Measurements from ENCODE around the gene SCARF1. TPM values are rescaled to one million over a fixed set of nuclear protein-coding genes. Genes with fewer than 3 reads are reported as not detected.
A peak's percentile ranks its signal among the peaks of the same experiment; 100 is the strongest.
"Not testable (repeated sequence)": the region's sequence is repeated elsewhere in the genome, so short reads cannot be mapped to it uniquely, and the experiment has no call there.

SCARF1 gene
- total RNA-seq, 1 donor from 2014 or later: 0.42 TPM

- no peaks in the 10 kb centered on the region for H3K27me3 Mint-ChIP-seq (ENCODE audit: low read depth)
- TF ChIP-seq CTCF (conservative IDR thresholded peaks at IDR 0.05): no peak
- peaks cover 30% of the 10 kb centered on the region for H3K4me1 Mint-ChIP-seq
- H3K9me3 Mint-ChIP-seq: peaks cover 2% of the 10 kb centered on the region
- peaks cover 34% of the 10 kb centered on the region for H3K36me3 Mint-ChIP-seq (ENCODE audit: low read depth)
- peak within 1 kb of the TSS; percentile 91 for H3K27ac Mint-ChIP-seq (ENCODE audit: unreplicated experiment)
- DNase-seq (ENCODE audit: low read depth, low spot score): peak; percentile 97
- H3K4me3 Mint-ChIP-seq: peak within 1 kb of the TSS; percentile 98
Measured at GRCh38 chr17:1684378-1685189, 39.1 kb upstream of the SCARF1 start, which contains the start of gene PRPF8. Gene PRPF8, minus strand, starts transcription at chr17:1684867. Its CDS starts 296 bp downstream, at chr17:1684571.

DNA sequence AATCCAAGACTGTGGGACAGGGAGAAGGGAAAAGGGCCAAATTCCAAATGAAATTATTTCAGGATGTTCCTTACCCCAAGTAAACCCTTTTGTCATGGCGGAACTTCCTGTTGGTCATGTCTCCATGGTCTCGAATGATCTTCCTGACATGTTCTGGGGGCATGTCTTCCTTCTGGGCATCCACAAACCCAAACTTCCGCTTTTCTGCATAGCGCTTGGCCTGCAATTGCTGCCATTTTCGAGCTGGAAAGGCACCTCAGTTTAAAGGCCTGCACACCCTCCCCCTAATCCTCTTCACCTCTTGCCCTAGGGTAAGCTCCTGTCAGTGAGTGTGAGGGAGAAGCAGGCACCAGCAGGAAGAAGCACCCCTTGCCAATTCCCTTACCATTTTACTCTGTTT lies 37.9 kb upstream of the SCARF1 start:
- H3K36me3 Mint-ChIP-seq (ENCODE audit: low read depth): peaks cover 39% of the 10 kb centered on the region
- peak overlapping the region; percentile 98 for H3K4me3 Mint-ChIP-seq
- no peaks in the 10 kb centered on the region for H3K27me3 Mint-ChIP-seq (ENCODE audit: low read depth)
- H3K4me1 Mint-ChIP-seq: peaks cover 30% of the 10 kb centered on the region
- DNase-seq (ENCODE audit: low read depth, low spot score): no peak
- H3K9me3 Mint-ChIP-seq: peaks cover 2% of the 10 kb centered on the region
- H3K27ac Mint-ChIP-seq (ENCODE audit: unreplicated experiment): peak overlapping the region; percentile 52
- no peak for TF ChIP-seq CTCF (conservative IDR thresholded peaks at IDR 0.05)

GRCh38 chr17:1676401-1676800 lies 30.9 kb upstream of the SCARF1 start:
- DNase-seq (ENCODE audit: low read depth, low spot score): no peak
- TF ChIP-seq CTCF (conservative IDR thresholded peaks at IDR 0.05): no peak
- H3K4me1 Mint-ChIP-seq: no peaks in the 10 kb centered on the region
- H3K36me3 Mint-ChIP-seq (ENCODE audit: low read depth): peaks cover 45% of the 10 kb centered on the region
- H3K27ac Mint-ChIP-seq (ENCODE audit: unreplicated experiment): no peak overlapping the region
- no peaks in the 10 kb centered on the region for H3K27me3 Mint-ChIP-seq (ENCODE audit: low read depth)
- H3K9me3 Mint-ChIP-seq: no peaks in the 10 kb centered on the region
- peak overlapping the region; percentile 44 for H3K4me3 Mint-ChIP-seq

GRCh38 chr17:1673041-1673785 lies 27.7 kb upstream of the SCARF1 start:
- no peak for DNase-seq (ENCODE audit: low read depth, low spot score)
- peaks cover 37% of the 10 kb centered on the region for H3K36me3 Mint-ChIP-seq (ENCODE audit: low read depth)
- H3K27me3 Mint-ChIP-seq (ENCODE audit: low read depth): no peaks in the 10 kb centered on the region
- TF ChIP-seq CTCF (conservative IDR thresholded peaks at IDR 0.05): no peak
- no peak overlapping the region for H3K4me3 Mint-ChIP-seq
- no peak overlapping the region for H3K27ac Mint-ChIP-seq (ENCODE audit: unreplicated experiment)
- no peaks in the 10 kb centered on the region for H3K4me1 Mint-ChIP-seq
- H3K9me3 Mint-ChIP-seq: no peaks in the 10 kb centered on the region

- H3K4me3 Mint-ChIP-seq; H3K4me1 Mint-ChIP-seq; H3K27me3 Mint-ChIP-seq (ENCODE audit: low read depth): not testable (repeated sequence)
Measured at GRCh38 chr17:1663934-1664333, 18.4 kb upstream of the SCARF1 start.

DNA sequence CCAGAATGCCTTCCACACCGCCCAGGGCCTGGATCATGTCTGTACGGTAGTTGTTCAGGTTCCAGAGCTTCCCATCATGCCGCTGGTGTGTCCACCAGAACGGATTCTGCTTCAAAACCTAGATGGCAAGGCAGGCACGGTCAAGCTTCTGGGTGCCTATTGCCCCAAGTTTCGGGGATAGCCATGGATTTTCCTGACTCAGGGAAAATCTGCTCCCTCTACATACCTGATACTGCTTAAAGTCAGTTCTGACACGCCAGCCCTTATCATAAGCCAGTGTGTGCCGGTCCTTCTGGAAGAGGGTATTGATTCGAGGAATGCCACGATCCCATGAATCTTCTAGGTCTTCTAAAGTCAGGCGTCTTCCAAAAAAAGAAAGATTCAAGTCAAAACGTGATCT lies 15.5 kb upstream of the SCARF1 start:
- TF ChIP-seq CTCF (conservative IDR thresholded peaks at IDR 0.05): no peak

More at GRCh38 chr17:1663934-1664333, 18.4 kb upstream of the SCARF1 start:
- H3K9me3 Mint-ChIP-seq; DNase-seq (ENCODE audit: low read depth, low spot score); H3K27ac Mint-ChIP-seq (ENCODE audit: unreplicated experiment): not testable (repeated sequence)
- peaks cover 36% of the 10 kb centered on the region for H3K36me3 Mint-ChIP-seq (ENCODE audit: low read depth)

More for the DNA sequence above, 15.5 kb upstream of the SCARF1 start:
- no peak overlapping the region for H3K27ac Mint-ChIP-seq (ENCODE audit: unreplicated experiment)
- peaks cover 51% of the 10 kb centered on the region for H3K36me3 Mint-ChIP-seq (ENCODE audit: low read depth)
- no peak overlapping the region for H3K4me3 Mint-ChIP-seq
- no peaks in the 10 kb centered on the region for H3K9me3 Mint-ChIP-seq
- DNase-seq (ENCODE audit: low read depth, low spot score): no peak
- H3K27me3 Mint-ChIP-seq (ENCODE audit: low read depth): no peaks in the 10 kb centered on the region
- H3K4me1 Mint-ChIP-seq: no peaks in the 10 kb centered on the region

All from neural crest cell (in vitro differentiated cells).